Small intestine (tissue), 7 donors: Measurements from ENCODE around the gene SLC39A11. TPM values are rescaled to one million over a fixed set of nuclear protein-coding genes. Genes with fewer than 3 reads are reported as not detected.

Experiments
- DNase-seq, 2 donors: peaks; one replicate each; pipeline versions ENCODE4 v3.0.0 to v3.0.0-alpha.2; 2013
- FAIRE-seq: peaks from 2 replicates; lab custom pipeline; 2012; peaks lifted over from hg19 to GRCh38; lab: Jason Lieb, UNC
- H3K27ac ChIP-seq, 3 donors: one replicate each; pipeline ENCODE4 v1.5.1; 2013; ENCODE audit warnings: low read length in 2 of 3, mild to moderate bottlenecking in 2 of 3, control low read depth in 1 of 3, inconsistent platforms in 1 of 3, low read depth in 1 of 3, moderate library complexity in 1 of 3
- H3K27me3 ChIP-seq, 3 donors: one replicate each; pipeline ENCODE4 v1.6.1; 2013; ENCODE audit warnings: low read length in 3 of 3, inconsistent platforms in 1 of 3; ENCODE audit not compliant: control insufficient read depth in 3 of 3, insufficient read depth in 3 of 3
- H3K36me3 ChIP-seq, 3 donors: one replicate each; pipeline ENCODE4 v1.6.1; 2013; ENCODE audit warnings: low read length in 3 of 3, inconsistent platforms in 1 of 3, low read depth in 1 of 3, mild to moderate bottlenecking in 1 of 3, moderate library complexity in 1 of 3; ENCODE audit not compliant: control insufficient read depth in 3 of 3, insufficient read depth in 2 of 3
- H3K4me1 ChIP-seq, 3 donors: one replicate each; pipeline ENCODE4 v1.6.1; 2013; ENCODE audit warnings: low read length in 2 of 3, inconsistent platforms in 1 of 3, low read depth in 1 of 3, mild to moderate bottlenecking in 1 of 3, moderate library complexity in 1 of 3; ENCODE audit not compliant: control insufficient read depth in 3 of 3, insufficient read depth in 2 of 3
- H3K4me3 ChIP-seq, 3 donors: one replicate each; pipeline ENCODE4 v1.5.1; 2013; ENCODE audit warnings: low read length in 3 of 3, control low read depth in 1 of 3, inconsistent platforms in 1 of 3, low read depth in 1 of 3, mild to moderate bottlenecking in 1 of 3, moderate library complexity in 1 of 3
- H3K9me3 ChIP-seq, 2 donors: one replicate each; pipeline ENCODE4 v1.6.1; 2013; ENCODE audit warnings: low read depth in 1 of 2, low read length in 1 of 2; ENCODE audit not compliant: control insufficient read depth in 2 of 2, insufficient read depth in 1 of 2
- WGBS, 3 donors: extraction: QIAGEN DNeasy Blood & Tissue Kit; methylation state at CpG; one replicate each; pipeline ENCODE4 v1.1.7; 2013; 5-methylcytosine and 5-hydroxymethylcytosine counted together
- polyA plus RNA-seq, 4 donors: library from polyadenylated mRNA; stranded (reverse) in 3 of 4; unstranded in 1 of 4; fragments of 200-250 nt in 3 of 4; fragments of 120-200 nt in 1 of 4; gene quantifications; one replicate each; pipeline versions ENCODE4 v1.2.1 to v1.2.3, GENCODE V29; 2013
- donor health status: healthy with polysubstance abuse.
- donor health status: control.
- donor health status: control.
- donor health status: Bipolar disorder and iron deficiency.
- donor health status: healthy.

SLC39A11 gene
- polyA plus RNA-seq, 4 donors: 2.7 to 53.7 (median 11.3) TPM

GRCh38 chr17:73015722-73016276 lies 76.7 kb downstream of the SLC39A11 start:
- Histone ChIP-seq H3K27me3 (no peaks in the 10 kb centered on the region), H3K27ac (no peak overlapping the region), H3K4me1 (no peaks in the 10 kb centered on the region), H3K4me3 (no peak overlapping the region), H3K36me3 (no peaks in the 10 kb centered on the region), H3K9me3 (peaks cover 0 to 12% of the 10 kb centered on the region in 2 donors)
- no peak for FAIRE-seq
- no peak for DNase-seq
- WGBS, 3 donors: 86 to 97% (median 92%) methylated on average over 7 of the region's 7 CpGs

DNA sequence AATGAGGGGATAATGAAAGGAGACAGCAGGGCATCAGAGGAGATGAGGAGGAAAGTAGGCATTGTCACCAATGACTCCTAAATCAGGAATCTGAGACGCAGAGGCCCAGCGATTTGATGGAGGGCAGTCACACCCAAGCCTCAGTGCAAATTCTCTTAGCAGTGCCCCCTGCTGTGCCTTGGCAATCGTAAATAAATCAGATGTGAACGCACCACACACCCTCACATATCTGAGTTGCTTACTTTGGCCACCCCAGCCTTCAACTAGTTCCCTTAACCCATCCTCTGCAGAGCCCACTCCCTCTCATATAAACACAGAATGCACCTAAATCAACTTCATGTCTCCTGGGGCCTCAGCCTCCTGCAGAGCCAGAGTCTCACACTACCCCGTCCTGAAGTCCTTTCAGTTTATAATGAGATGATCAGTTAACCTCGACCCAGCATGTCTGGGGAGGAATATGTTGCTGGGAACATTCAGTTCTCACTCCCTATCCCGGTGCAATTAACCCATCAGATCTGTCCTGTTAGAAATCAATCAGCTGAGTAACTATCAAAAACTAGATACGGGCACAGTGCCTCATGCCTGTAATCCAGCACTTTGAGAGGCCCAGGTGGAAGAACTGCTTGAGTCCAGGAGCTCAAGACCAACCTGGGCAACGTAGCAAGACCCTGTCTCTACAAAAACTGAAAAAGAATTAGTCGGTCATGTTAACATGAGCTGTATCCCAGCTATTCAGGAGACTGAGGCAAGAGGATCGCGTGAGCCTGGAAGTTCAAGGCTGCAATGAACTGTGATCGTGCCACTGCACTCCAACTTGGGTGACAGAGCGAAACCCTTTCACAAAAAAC lies 78.4 kb downstream of the SLC39A11 start:
- no peak overlapping the region for H3K4me3 ChIP-seq
- H3K9me3 ChIP-seq: peaks cover 0 to 7% of the 10 kb centered on the region in 2 donors
- H3K4me1 ChIP-seq: no peaks in the 10 kb centered on the region
- no peaks in the 10 kb centered on the region for H3K27me3 ChIP-seq
- no peaks in the 10 kb centered on the region for H3K36me3 ChIP-seq
- DNase-seq (no peak), FAIRE-seq (no peak)
- no peak overlapping the region for H3K27ac ChIP-seq
- WGBS, 3 donors: 86 to 91% (median 87%) methylated on average over 14 of the region's 14 CpGs

DNA sequence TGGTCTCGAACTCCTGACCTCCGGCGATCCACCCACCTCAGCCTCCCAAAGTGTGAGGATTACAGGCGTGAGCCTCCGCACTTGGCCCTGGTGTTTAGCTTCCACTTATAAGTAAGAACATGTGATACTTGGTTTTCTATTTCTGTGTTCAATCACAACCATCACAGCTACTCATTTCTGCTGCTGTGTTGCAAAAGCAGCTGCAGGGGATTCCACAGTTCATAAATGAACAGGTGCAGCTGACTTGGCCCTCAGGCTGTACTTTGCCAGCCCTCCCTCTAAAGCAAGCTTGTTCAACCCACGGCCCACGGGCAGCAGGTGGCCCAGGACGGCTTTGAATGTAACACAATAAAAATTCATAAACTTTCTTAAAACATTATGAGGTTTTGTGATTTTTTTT lies 79.2 kb downstream of the SLC39A11 start:
- Histone ChIP-seq H3K36me3 (peaks cover 0 to under 1% (median 0%) of the 10 kb centered on the region in 3 donors), H3K9me3 (peaks cover 0 to 5% of the 10 kb centered on the region in 2 donors), H3K4me3 (no peak overlapping the region), H3K27me3 (no peaks in the 10 kb centered on the region), H3K27ac (no peak overlapping the region), H3K4me1 (no peaks in the 10 kb centered on the region)
- no peak for FAIRE-seq
- 78 to 86% (median 78%) methylated on average over 8 of the region's 8 CpGs for WGBS, 3 donors
- DNase-seq: no peak

DNA sequence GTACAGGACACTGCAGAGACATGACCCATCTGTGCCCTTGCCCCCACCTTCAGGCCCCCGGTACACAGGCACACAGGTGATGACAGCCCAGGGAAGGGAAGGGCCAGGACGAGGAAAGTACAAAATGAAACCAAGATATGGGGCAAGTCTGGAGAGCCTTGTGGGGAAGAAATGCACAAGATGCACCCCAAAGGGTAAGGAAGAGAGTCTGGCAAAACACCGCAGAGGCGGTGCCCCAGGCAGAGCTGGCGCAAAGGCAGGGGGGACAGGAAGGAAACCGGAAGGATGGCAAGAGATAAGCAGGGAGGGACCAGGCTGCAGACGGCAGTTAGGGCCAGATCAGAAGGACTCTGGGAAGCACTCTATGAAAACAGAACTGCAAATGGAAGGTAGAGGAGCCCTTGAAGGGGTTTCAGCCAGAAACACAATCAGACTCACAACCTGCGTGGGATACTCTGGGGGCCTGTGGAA lies 81.4 kb downstream of the SLC39A11 start:
- Histone ChIP-seq H3K4me1 (no peaks in the 10 kb centered on the region), H3K27ac (no peak overlapping the region), H3K9me3 (no peaks in the 10 kb centered on the region), H3K4me3 (no peak overlapping the region), H3K27me3 (no peaks in the 10 kb centered on the region), H3K36me3 (peaks cover 0 to 2% (median 0%) of the 10 kb centered on the region in 3 donors)
- DNase-seq (no peak), FAIRE-seq (no peak)
- 51 to 64% (median 55%) methylated on average over 8 of the region's 8 CpGs for WGBS, 3 donors

- FAIRE-seq: no peak
- 76 to 86% (median 85%) methylated on average over 7 of the region's 7 CpGs for WGBS, 3 donors
- Histone ChIP-seq H3K27me3 (no peaks in the 10 kb centered on the region), H3K4me1 (no peaks in the 10 kb centered on the region), H3K9me3 (no peaks in the 10 kb centered on the region), H3K27ac (no peak overlapping the region), H3K4me3 (no peak overlapping the region), H3K36me3 (peaks cover 0 to 3% (median 0%) of the 10 kb centered on the region in 3 donors)
- no peak for DNase-seq
These were observed 82.1 kb downstream of the SLC39A11 start for GRCh38 chr17:73010414-73010813.

DNA sequence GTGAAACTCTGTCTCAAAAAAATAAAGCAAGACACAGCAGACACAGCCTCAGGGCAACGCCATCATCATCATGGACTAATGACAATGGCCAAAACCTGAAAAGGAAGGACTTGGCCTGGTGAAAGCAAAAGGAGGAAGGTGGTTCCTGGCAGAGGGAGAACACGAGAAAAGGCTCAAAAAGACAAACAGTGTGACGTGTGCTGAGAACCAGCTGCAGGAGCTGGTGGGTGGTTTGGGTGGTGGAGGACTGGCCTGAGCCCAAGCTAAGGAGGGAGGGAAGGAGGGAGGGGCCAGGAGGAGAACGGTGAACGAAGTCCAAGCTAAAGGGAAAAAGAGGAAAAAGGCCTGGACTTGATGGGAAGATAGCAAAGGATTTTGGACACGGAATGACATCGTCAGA lies 85.1 kb downstream of the SLC39A11 start:
- DNase-seq (peak; percentile 11 to 35), FAIRE-seq (no peak)
- H3K4me3 ChIP-seq: no peak overlapping the region
- H3K9me3 ChIP-seq: peaks cover 0 to 4% of the 10 kb centered on the region in 2 donors
- peaks cover 0 to 3% (median 0%) of the 10 kb centered on the region in 3 donors for H3K4me1 ChIP-seq
- no peaks in the 10 kb centered on the region for H3K27me3 ChIP-seq
- no peak overlapping the region for H3K27ac ChIP-seq
- 14 to 54% (median 40%) methylated on average over 7 of the region's 7 CpGs for WGBS, 3 donors
- peaks cover 0 to 4% (median 0%) of the 10 kb centered on the region in 3 donors for H3K36me3 ChIP-seq

DNA sequence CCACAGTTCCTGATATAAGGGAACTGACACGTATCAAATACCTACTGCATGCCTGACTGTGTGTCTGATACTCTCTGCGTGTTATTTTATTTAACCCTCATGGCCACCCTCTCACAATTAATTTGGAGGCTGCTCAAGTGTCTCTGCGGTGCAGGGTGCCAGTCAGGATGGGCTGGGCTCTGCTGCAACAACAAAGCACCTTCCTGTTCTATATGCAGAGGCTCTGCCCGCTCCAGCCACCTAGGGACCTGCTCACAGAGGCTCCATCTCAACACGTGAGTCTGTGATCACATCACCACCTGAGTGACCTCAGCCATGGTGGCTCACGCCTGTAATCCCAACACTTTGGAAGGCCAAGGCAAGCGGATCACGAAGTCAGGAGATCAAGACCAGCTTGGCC lies 87.1 kb downstream of the SLC39A11 start:
- FAIRE-seq (no peak), DNase-seq (no peak)
- H3K4me1 ChIP-seq: peaks cover 0 to 3% (median 0%) of the 10 kb centered on the region in 3 donors
- no peak overlapping the region for H3K4me3 ChIP-seq
- peaks cover 0 to 4% (median 0%) of the 10 kb centered on the region in 3 donors for H3K36me3 ChIP-seq
- no peaks in the 10 kb centered on the region for H3K27me3 ChIP-seq
- 83 to 85% (median 84%) methylated on average over 8 of the region's 8 CpGs for WGBS, 3 donors
- peaks cover 0 to 4% of the 10 kb centered on the region in 2 donors for H3K9me3 ChIP-seq
- no peak overlapping the region for H3K27ac ChIP-seq

DNA sequence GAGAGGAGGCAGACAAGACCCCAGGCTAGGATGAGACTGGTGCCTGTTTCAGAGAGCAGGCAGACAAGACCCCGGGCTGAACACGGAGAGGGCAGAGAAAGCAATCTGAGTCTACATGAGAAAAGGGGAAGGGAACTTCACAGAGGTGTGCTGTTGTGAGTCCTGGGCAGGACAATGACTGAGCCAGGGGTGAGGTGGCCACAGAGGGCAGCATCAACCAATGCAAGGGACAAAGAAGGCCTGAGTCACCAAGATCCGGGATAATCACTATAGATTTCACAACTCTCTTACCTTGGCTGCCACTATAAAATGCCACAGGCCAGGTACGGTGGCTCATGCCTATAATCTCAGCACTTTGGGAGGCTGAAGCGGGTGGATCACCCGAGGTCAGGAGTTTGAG lies 89.0 kb downstream of the SLC39A11 start:
- WGBS, 3 donors: 81 to 91% (median 86%) methylated on average over 6 of the region's 6 CpGs
- H3K36me3 ChIP-seq: peaks cover 0 to 4% (median 0%) of the 10 kb centered on the region in 3 donors
- H3K27me3 ChIP-seq: no peaks in the 10 kb centered on the region
- no peak overlapping the region for H3K4me3 ChIP-seq
- peak; percentile 52 to 54 for DNase-seq
- H3K9me3 ChIP-seq: peaks cover 0 to 4% of the 10 kb centered on the region in 2 donors
- H3K27ac ChIP-seq: no peak overlapping the region
- H3K4me1 ChIP-seq: peaks cover 0 to 3% (median 0%) of the 10 kb centered on the region in 3 donors
- FAIRE-seq: no peak
